ENCODE data around the gene RTN4RL2.

Gene RTN4RL2

GRCh38 chr11:57523419-57523818 lies 63.1 kb downstream of the RTN4RL2 start:
- DNase-seq (ENCODE audit: low read depth in 2 of 3, low spot score in 2 of 3): no peak
